Measurements from ENCODE around the gene NHS.
A peak's percentile ranks its signal among the peaks of the same experiment; 100 is the strongest.

NHS gene

DNA sequence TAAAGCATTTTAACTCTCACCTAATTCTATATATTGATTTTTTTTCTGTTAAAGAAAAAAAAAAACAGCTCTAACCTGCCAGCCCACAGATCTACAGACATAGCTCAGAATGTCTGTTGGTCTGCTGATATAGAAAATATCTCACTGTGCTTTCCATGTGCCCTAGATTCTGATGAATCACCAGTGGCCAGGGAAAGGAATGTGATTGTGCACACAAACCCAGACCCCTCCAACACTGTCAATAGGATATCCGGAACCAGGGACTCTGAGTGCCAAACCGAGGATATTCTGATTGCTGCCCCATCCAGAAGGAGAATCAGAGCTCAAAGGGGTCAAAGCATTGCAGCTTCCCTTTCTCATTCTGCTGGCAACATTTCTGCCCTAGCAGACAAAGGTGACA lies 350.2 kb downstream of the NHS start:
- DNase-seq, result no peak
- Mint-ChIP-seq H3K27me3 (no peaks in the 10 kb centered on the region), H3K27ac (no peak overlapping the region), H3K9me3 (no peaks in the 10 kb centered on the region), H3K4me1 (no peaks in the 10 kb centered on the region), H3K36me3 (no peaks in the 10 kb centered on the region), H3K4me3 (no peak overlapping the region)
- CTCF ChIA-PET, result no interaction called here

DNA sequence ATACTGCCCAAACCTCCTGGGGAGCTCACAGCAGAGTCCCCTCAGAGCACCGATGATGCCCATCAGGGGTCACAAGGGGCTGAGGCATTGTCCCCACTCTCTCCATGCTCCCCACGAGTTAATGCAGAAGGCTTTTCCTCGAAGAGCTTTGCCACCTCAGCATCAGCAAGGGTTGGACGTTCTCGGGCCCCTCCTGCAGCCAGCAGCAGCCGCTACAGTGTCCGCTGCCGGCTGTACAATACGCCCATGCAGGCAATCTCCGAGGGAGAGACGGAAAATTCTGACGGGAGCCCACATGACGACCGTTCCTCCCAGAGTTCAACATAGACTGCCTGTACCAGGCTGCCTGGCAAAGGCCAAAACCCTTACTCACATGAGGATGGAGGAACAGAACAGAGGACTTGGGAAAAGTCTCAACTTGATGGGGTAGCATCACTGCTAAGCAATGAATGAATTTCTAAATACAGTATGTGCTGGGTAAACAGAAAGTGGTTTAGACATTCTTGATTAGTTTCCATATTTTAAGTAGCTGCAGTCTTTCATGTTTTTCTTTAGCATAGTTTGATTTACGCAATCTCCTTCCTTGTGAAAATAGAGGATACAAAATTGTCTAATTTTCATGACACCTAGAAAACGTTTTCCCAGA lies 357.3 kb downstream of the NHS start:
- Mint-ChIP-seq H3K4me3 (no peak overlapping the region), H3K36me3 (no peaks in the 10 kb centered on the region), H3K27ac (no peak overlapping the region), H3K9me3 (no peaks in the 10 kb centered on the region), H3K27me3 (peaks cover 7% of the 10 kb centered on the region), H3K4me1 (peaks cover 5% of the 10 kb centered on the region)
- no peak for DNase-seq
- CTCF ChIA-PET, result no interaction called here

DNA sequence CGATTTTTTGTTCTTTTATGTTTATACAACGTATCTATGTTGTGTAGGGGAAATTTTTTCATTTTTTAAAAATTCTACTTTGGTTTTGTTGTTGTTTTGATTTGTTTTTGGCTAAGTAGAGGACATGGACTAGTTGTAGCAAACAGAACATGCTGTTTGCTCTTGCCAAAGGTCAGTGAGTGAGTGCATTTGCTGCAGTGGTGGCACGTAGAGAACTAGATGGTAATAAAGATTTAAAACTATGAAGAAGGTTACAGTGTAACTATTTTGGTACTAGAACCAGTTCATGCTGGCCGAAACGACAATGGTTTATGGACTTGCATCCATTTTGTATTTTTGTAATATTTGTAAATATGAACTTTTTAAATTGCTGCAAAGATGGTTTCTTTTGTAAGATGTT lies 360.4 kb downstream of the NHS start:
- Mint-ChIP-seq H3K36me3 (no peaks in the 10 kb centered on the region), H3K4me1 (peaks cover 26% of the 10 kb centered on the region), H3K9me3 (no peaks in the 10 kb centered on the region), H3K4me3 (no peak overlapping the region), H3K27me3 (peaks cover 30% of the 10 kb centered on the region), H3K27ac (no peak overlapping the region)
- CTCF ChIA-PET, result no interaction called here
- DNase-seq, result no peak

GRCh38 chrX:17736478-17736855 lies 361.5 kb downstream of the NHS start:
- H3K36me3 Mint-ChIP-seq, result no peaks in the 10 kb centered on the region
- H3K4me1 Mint-ChIP-seq, result peaks cover 29% of the 10 kb centered on the region
- H3K4me3 Mint-ChIP-seq, result peak overlapping the region; percentile 94
- H3K9me3 Mint-ChIP-seq, result no peaks in the 10 kb centered on the region
- DNase-seq, result no peak
- peaks cover 40% of the 10 kb centered on the region for H3K27me3 Mint-ChIP-seq
- CTCF ChIA-PET, result no interaction called here
- peak overlapping the region; percentile 92 for H3K27ac Mint-ChIP-seq

- DNase-seq, result peak; percentile 94
- peaks cover 41% of the 10 kb centered on the region for H3K27me3 Mint-ChIP-seq
- peaks cover 29% of the 10 kb centered on the region for H3K4me1 Mint-ChIP-seq
- no peaks in the 10 kb centered on the region for H3K36me3 Mint-ChIP-seq
- H3K4me3 Mint-ChIP-seq, result peak within 1 kb of the TSS; percentile 94
- CTCF ChIA-PET, result interaction anchor here (0.6 kb wide), 1 partner anchor 496 kb away, joined by 3 read pairs; no protein-coding TSS in a partner anchor
- no peaks in the 10 kb centered on the region for H3K9me3 Mint-ChIP-seq
- peak within 1 kb of the TSS; percentile 92 for H3K27ac Mint-ChIP-seq
These were observed 362.1 kb downstream of the NHS start, which contains the start of gene SCML1 for GRCh38 chrX:17736856-17737709. Gene SCML1, plus strand, starts transcription at chrX:17737493. Its CDS starts 6,694 bp downstream, at chrX:17744187.

GRCh38 chrX:17737710-17737985 lies 362.6 kb downstream of the NHS start:
- peak overlapping the region; percentile 94 for H3K4me3 Mint-ChIP-seq
- no peaks in the 10 kb centered on the region for H3K36me3 Mint-ChIP-seq
- CTCF ChIA-PET, result no interaction called here
- H3K9me3 Mint-ChIP-seq, result no peaks in the 10 kb centered on the region
- H3K27ac Mint-ChIP-seq, result peak overlapping the region; percentile 92
- peak; percentile 53 for DNase-seq
- H3K4me1 Mint-ChIP-seq, result peaks cover 29% of the 10 kb centered on the region
- H3K27me3 Mint-ChIP-seq, result peaks cover 39% of the 10 kb centered on the region

DNA sequence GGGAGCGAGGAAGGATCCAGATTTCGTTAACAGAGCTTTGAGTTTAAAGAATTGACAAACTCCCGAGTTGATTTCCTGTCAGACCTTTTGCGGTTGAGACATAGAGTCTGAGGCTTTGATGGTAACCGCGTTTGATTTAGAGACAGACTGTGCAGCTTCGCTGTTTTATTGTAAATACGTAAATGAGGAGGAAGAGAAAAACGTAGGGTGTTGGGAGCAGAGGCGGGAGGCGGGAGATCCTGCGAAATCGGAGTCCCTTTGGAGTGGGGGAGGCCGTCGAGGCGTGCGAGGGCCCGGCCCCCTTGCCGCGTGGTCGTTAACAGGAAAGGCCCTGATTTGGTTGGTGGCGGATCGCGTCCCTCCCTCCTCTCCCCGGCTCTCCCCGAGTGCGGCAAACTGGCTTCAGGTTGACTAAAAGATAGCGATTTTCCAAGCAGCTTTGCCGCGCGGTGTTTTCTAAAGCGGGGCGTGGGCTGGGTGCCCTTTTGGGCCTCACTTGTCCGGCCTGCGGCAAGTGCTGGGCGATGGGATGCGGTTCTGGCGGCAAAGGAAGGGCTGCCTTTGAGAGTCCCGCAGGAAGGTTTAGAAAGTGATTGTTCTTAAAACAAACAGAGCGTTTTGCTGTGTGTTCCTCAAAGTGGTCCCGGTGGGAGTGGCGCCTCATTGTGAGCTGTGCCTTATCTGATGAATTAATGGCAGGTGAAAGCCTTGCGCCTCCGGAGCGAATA lies 363.1 kb downstream of the NHS start:
- H3K9me3 Mint-ChIP-seq, result no peaks in the 10 kb centered on the region
- H3K36me3 Mint-ChIP-seq, result no peaks in the 10 kb centered on the region
- H3K27me3 Mint-ChIP-seq, result peaks cover 41% of the 10 kb centered on the region
- H3K4me1 Mint-ChIP-seq, result peaks cover 29% of the 10 kb centered on the region
- H3K4me3 Mint-ChIP-seq, result peak overlapping the region; percentile 94
- peak; percentile 59 for DNase-seq
- peak overlapping the region; percentile 92 for H3K27ac Mint-ChIP-seq
- CTCF ChIA-PET, result no interaction called here

- Mint-ChIP-seq H3K27ac (peak overlapping the region; percentile 92), H3K9me3 (no peaks in the 10 kb centered on the region)
These were observed 363.9 kb downstream of the NHS start for GRCh38 chrX:17738737-17739535.

DNA sequence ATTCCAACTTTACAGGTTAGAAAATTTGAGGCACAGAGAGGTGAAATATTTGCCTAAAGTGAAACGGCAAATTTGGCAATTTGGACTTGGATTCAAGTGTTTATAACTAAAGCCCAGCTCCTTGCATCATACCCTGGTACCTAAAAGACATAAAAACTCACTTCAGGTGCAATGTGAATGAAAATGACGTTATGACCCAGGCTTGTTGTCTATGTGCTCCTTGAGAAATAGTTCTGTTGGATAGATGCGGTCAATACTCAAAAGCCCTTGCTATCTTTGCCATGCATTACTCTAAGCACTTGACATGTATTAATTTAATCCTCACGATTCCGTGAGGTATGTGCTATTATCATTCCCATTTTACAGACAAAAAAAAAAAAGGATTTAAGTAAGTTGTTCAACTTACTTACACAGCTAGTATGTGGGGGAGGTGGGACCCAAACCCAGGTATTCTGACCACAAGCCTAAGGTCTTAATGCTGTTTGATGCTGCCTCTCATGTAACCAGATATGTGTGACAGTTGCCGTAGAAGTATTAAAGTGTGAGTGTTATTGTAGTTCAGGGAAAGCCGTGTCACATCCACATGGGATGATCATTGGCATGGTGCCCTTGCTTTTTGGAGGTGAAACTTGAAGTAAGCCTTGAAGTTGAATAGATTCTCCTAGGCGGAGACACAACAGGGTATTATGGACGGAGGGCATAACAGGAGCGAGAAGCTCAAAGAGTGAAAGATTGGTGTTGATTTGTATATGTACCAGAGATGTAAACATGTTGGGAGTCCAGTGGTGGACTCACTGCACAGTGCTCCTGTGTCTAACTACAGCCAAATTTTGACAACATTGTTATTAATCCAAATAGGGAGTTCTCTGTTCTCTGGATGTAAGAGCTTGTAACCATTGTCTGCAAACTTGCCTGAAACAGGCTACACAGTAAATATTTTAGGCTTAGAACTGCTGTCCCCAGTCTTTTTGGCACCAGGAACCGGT lies 365.4 kb downstream of the NHS start:
- no peaks in the 10 kb centered on the region for H3K9me3 Mint-ChIP-seq
- H3K27me3 Mint-ChIP-seq, result peaks cover 43% of the 10 kb centered on the region
- CTCF ChIA-PET, result interaction anchor here (0.7 kb wide), 1 partner anchor 149 kb away, joined by 4 read pairs; no protein-coding TSS in a partner anchor
- H3K36me3 Mint-ChIP-seq, result no peaks in the 10 kb centered on the region
- H3K4me3 Mint-ChIP-seq, result peak overlapping the region; percentile 23
- no peak for DNase-seq
- peaks cover 29% of the 10 kb centered on the region for H3K4me1 Mint-ChIP-seq
- no peak overlapping the region for H3K27ac Mint-ChIP-seq

More at GRCh38 chrX:17738737-17739535, 363.9 kb downstream of the NHS start:
- no peak for DNase-seq
- Mint-ChIP-seq H3K4me3 (peak overlapping the region; percentile 94), H3K4me1 (peaks cover 29% of the 10 kb centered on the region), H3K36me3 (no peaks in the 10 kb centered on the region), H3K27me3 (peaks cover 46% of the 10 kb centered on the region)
- CTCF ChIA-PET, result no interaction called here

DNA sequence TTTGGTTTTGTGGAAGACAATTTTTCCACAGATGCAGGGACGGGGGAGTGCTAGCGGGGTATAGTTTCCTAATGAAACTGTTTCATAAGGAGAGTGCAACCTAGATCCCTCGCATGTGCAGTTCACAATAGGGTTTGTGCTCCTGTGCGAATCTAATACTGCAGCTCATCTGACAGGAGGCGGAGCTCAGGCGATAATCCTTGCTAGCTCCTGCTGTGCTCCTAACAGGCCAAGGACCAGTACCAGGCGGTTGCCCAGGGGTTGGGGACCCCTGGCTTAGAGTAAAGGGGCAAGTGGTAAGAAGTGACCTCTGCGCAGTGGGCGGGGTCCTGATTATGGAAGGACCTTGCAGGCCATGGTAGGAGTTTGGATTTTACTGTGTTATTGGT lies 366.1 kb downstream of the NHS start:
- H3K4me3 Mint-ChIP-seq, result no peak overlapping the region
- H3K9me3 Mint-ChIP-seq, result no peaks in the 10 kb centered on the region
- CTCF ChIA-PET, result no interaction called here

DNA sequence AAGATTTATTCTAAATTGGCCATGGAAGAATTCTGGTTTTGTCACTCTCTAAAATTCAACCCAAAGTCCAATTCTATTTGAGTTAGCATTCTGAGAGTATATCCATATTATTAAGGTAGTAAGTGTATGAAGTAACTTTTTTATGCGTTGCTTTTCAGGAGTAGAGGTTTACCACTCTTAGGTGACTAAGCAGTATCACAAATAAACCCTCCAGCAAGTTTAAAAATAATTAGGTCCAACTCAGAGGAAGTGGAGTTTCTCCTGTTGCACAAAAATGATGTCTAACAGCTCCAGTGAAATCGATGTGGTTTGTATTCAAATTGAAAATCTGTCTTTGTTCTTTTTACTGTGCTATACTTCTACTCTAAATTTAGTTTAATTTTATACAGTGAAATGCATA lies 368.9 kb downstream of the NHS start:
- Mint-ChIP-seq H3K27me3 (peaks cover 29% of the 10 kb centered on the region), H3K27ac (no peak overlapping the region), H3K4me1 (peaks cover 15% of the 10 kb centered on the region), H3K4me3 (no peak overlapping the region), H3K36me3 (no peaks in the 10 kb centered on the region), H3K9me3 (no peaks in the 10 kb centered on the region)
- CTCF ChIA-PET, result no interaction called here
- no peak for DNase-seq

More for the DNA sequence above, 366.1 kb downstream of the NHS start:
- Mint-ChIP-seq H3K27me3 (peaks cover 43% of the 10 kb centered on the region), H3K27ac (no peak overlapping the region), H3K36me3 (no peaks in the 10 kb centered on the region), H3K4me1 (peaks cover 27% of the 10 kb centered on the region)
- DNase-seq, result no peak

GRCh38 chrX:17744896-17745523 lies 370.0 kb downstream of the NHS start:
- CTCF ChIA-PET, result interaction anchor here (0.8 kb wide), 1 partner anchor 635 kb away, joined by 3 read pairs; no protein-coding TSS in a partner anchor
- Mint-ChIP-seq H3K27me3 (peaks cover 20% of the 10 kb centered on the region), H3K4me3 (no peak overlapping the region), H3K36me3 (no peaks in the 10 kb centered on the region), H3K27ac (no peak overlapping the region), H3K9me3 (no peaks in the 10 kb centered on the region), H3K4me1 (peaks cover 6% of the 10 kb centered on the region)
- no peak for DNase-seq

DNA sequence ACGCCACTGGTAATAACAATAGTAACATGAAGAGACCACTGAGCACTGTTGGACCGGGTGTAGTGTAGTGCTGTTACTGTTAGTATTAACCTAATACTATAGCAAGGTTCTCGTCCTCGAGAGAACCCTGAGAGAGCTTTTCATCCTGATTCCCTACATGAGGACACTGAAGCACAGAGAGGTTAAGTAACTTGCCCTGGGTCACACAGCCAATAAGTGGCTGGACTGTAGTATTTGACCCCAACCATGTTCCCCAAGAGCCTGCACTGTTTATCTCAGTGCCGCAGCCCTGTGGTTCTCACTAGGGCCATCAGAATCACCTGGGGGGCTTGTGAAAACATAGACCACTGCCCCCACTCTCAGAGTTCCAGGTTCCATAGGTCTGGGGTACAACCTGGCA lies 372.7 kb downstream of the NHS start:
- Mint-ChIP-seq H3K9me3 (no peaks in the 10 kb centered on the region), H3K27ac (no peak overlapping the region), H3K4me1 (no peaks in the 10 kb centered on the region), H3K27me3 (peaks cover 8% of the 10 kb centered on the region), H3K36me3 (peaks cover 2% of the 10 kb centered on the region), H3K4me3 (no peak overlapping the region)
- no peak for DNase-seq
- CTCF ChIA-PET, result no interaction called here

Measured in activated naive CD4-positive, alpha-beta T cell treated with anti-CD3 and anti-CD28 coated beads, Interleukin-2, amount 10 ng/mL, durations not matched to agents 7 days and 5 days (primary cell).